GM12878 (cell line): ENCODE results near the gene ADAM20. TPM values are rescaled to one million over a fixed set of nuclear protein-coding genes. Genes with fewer than 3 reads are reported as not detected.

Source experiments
- ATAC-seq: fragments of 200-7000 bp; cut with Tn5 transposase; 3 replicates; pipeline ENCODE4 v1.9.1; 2020; ENCODE audit warnings: mild to moderate bottlenecking, moderate library complexity
- BruUV-seq: library from RNA; stranded (reverse); fragments of 400-500 nt; replicated peaks from 2 replicates; lab custom pipeline; 2021; lab: Mats Ljungman, UMichigan
- CTCF ChIA-PET: fragments of 300-600 bp; sonication (Branson Sonifier 250); formaldehyde crosslinking; extraction: SDS; loops from one replicate; lab custom pipeline; 2021; ENCODE audit warnings: inconsistent platforms; lab: Yijun Ruan, JAX
- POLR2A ChIA-PET: fragments of 350-600 bp; formaldehyde crosslinking; extraction: SDS; loops from one replicate; lab custom pipeline; 2021; ENCODE audit warnings: inconsistent platforms; lab: Charles Lee
- RAD21 ChIA-PET: fragments of 300-600 bp; sonication (Branson Sonifier 250); formaldehyde crosslinking; loops from one replicate; lab custom pipeline; 2023; ENCODE audit warnings: antibody characterized with exemption; ENCODE audit not compliant: unreplicated experiment; lab: Charles Lee
- SMC1A ChIA-PET: fragments of 300-600 bp; sonication (Branson Sonifier 250); formaldehyde crosslinking; loops from one replicate; lab custom pipeline; 2023; ENCODE audit not compliant: unreplicated experiment, uncharacterized antibody; lab: Charles Lee
- DNase-seq: peaks from one replicate; pipeline ENCODE4 v3.0.0-alpha.2; 2011; ENCODE audit warnings: low read depth, low spot score
- FAIRE-seq: peaks from 3 replicates; lab custom pipeline; 2011; peaks lifted over from hg19 to GRCh38; lab: Jason Lieb, UNC
- H2AFZ ChIP-seq: 2 replicates; pipeline ENCODE4 v1.6.0; 2011; ENCODE audit warnings: low read depth, low read length, control low read depth; ENCODE audit not compliant: control insufficient read depth
- H3K27ac ChIP-seq: 2 replicates; pipeline ENCODE4 v1.5.1; 2011; ENCODE audit warnings: control low read depth; ENCODE audit not compliant: control insufficient read depth, insufficient read depth
- H3K27me3 ChIP-seq, 2 experiments: replicated peaks in 1 of 2; 2 replicates each; pipeline versions ENCODE4 v1.6.0 to v1.6.1; 2011; ENCODE audit warnings: low read length in 1 of 2; ENCODE audit not compliant: control insufficient read depth in 2 of 2, insufficient read depth in 2 of 2
- H3K36me3 ChIP-seq, 2 experiments: 2 replicates each; pipeline ENCODE4 v1.5.1; 2011; ENCODE audit warnings: low read length in 1 of 2; ENCODE audit not compliant: control insufficient read depth in 2 of 2, insufficient read depth in 2 of 2
- H3K4me1 ChIP-seq: 2 replicates; pipeline ENCODE4 v1.6.1; 2011; ENCODE audit warnings: mild to moderate bottlenecking, low read length, moderate library complexity, mixed read lengths; ENCODE audit not compliant: control insufficient read depth, insufficient read depth
- H3K4me2 ChIP-seq: 2 replicates; pipeline ENCODE4 v1.6.0; 2011; ENCODE audit warnings: control low read depth; ENCODE audit not compliant: control insufficient read depth, insufficient read depth
- H3K4me3 ChIP-seq: fragments of 200-600 bp; sonication (generic); 2 replicates; pipeline ENCODE4 v1.5.1; 2016
- H3K79me2 ChIP-seq: 2 replicates; pipeline ENCODE4 v1.6.0; 2011; ENCODE audit warnings: low read length; ENCODE audit not compliant: control insufficient read depth, insufficient read depth
- H3K9ac ChIP-seq: 2 replicates; pipeline ENCODE4 v1.8.0; 2011; ENCODE audit warnings: low read length, control low read depth, mixed read lengths; ENCODE audit not compliant: control insufficient read depth, insufficient read depth
- H3K9me3 ChIP-seq: replicated peaks from 3 replicates; pipeline ENCODE4 v1.5.1; 2011; ENCODE audit warnings: mild to moderate bottlenecking, low read length; ENCODE audit not compliant: control insufficient read depth, insufficient read depth
- H4K20me1 ChIP-seq: 2 replicates; pipeline ENCODE4 v1.6.0; 2011; ENCODE audit not compliant: control insufficient read depth, insufficient read depth
- CBX3 ChIP-seq: fragments of 200-600 bp; sonication (generic); IDR thresholded peaks from 2 replicates; pipeline ENCODE4 v1.6.1; 2016; ENCODE audit warnings: low read depth, borderline replicate concordance
- CEBPB ChIP-seq, 2 experiments: fragments of 150-350 bp in 1 of 2; IDR thresholded peaks; 2 replicates each; pipeline ENCODE4 v1.6.1; 2012 to 2014; ENCODE audit warnings: low read depth in 2 of 2, low read length in 2 of 2, borderline replicate concordance in 1 of 2, inconsistent platforms in 1 of 2
- MAX ChIP-seq: IDR thresholded peaks from 2 replicates; pipeline ENCODE4 v1.6.1; 2012; ENCODE audit warnings: low read depth, low read length, improper control_type of control experiment
- MLLT1 ChIP-seq: fragments of 450-650 bp; IDR thresholded peaks from 2 replicates; pipeline ENCODE4 v1.6.1; 2016; ENCODE audit warnings: mild to moderate bottlenecking
- PAX8 ChIP-seq: fragments of 450-650 bp; IDR thresholded peaks from 2 replicates; pipeline ENCODE4 v1.6.1; 2017; ENCODE audit warnings: mild to moderate bottlenecking, moderate library complexity
- POLR2AphosphoS5 ChIP-seq: IDR thresholded peaks from 2 replicates; pipeline ENCODE4 v1.6.1; 2011; ENCODE audit warnings: mild to moderate bottlenecking, low read length, inconsistent platforms
- TCF12 ChIP-seq: IDR thresholded peaks from 2 replicates; pipeline ENCODE4 v1.6.1; 2011; ENCODE audit warnings: low read depth, mild to moderate bottlenecking, low read length
- ZNF592 ChIP-seq: fragments of 450-650 bp; IDR thresholded peaks from 2 replicates; pipeline ENCODE4 v1.6.1; 2017; ENCODE audit warnings: mild to moderate bottlenecking, moderate library complexity
- ZSCAN29 ChIP-seq: fragments of 450-650 bp; IDR thresholded peaks from 2 replicates; pipeline ENCODE4 v1.6.1; 2017; ENCODE audit warnings: mild to moderate bottlenecking, moderate library complexity
- WGBS: methylation state at CpG from one replicate; pipeline ENCODE4 v1.1.6; 2016; ENCODE audit warnings: low lambda C conversion rate; ENCODE audit not compliant: insufficient replicate concordance, insufficient coverage; ENCODE audit errors: missing lambda C conversion rate; 5-methylcytosine and 5-hydroxymethylcytosine counted together
- in situ Hi-C: fragments of 300-500 bp; cut with MboI; formaldehyde crosslinking; loops from 9 replicates; pipeline ENCODE4 v1.14.3; 2018; ENCODE audit warnings: mixed read lengths
- intact Hi-C: fragments of 100-400 bp; cut with micrococcal nuclease; formaldehyde crosslinking; loops from one replicate; pipeline ENCODE4 v1.14.2; 2022; ENCODE audit not compliant: unreplicated experiment
- polyA plus RNA-seq, 11 experiments: library from polyadenylated mRNA; depleted of rRNA in 4 of 11; unstranded in 6 of 11; stranded (reverse) in 5 of 11; fragments of >200 nt; fragmentation: Nextera tagmentation in 4 of 11; fragmentation: Illumina TruSeq in 1 of 11; extraction: Ambion mirVana in 4 of 11; extraction: Trizol in 1 of 11; gene quantifications; 1 replicate in 1 of 11; 2 replicates in 10 of 11; pipeline versions ENCODE4 v1.2.1 to v1.2.3, GENCODE V29; 2011 to 2016; ENCODE audit warnings: inconsistent platforms in 2 of 11, missing spikeins in 2 of 11, low read depth in 1 of 11
- total RNA-seq, 4 experiments: library from RNA; depleted of rRNA in 3 of 4; stranded (reverse); fragments of >200 nt in 3 of 4; fragmentation: Illumina TruSeq in 1 of 4; extraction: Trizol in 1 of 4; gene quantifications; 2 replicates each; pipeline versions ENCODE4 v1.2.1 to v1.2.3, GENCODE V29; 2013 to 2021
- TF ChIP-seq, protein P1 (sequence below): fragments of 450-650 bp; IDR thresholded peaks from 2 replicates; pipeline ENCODE4 v1.6.1; 2017; ENCODE audit warnings: mild to moderate bottlenecking

ADAM20 gene
- total and polyA plus RNA-seq, 10 of the 15 experiments (the other 5 are each of a cell fraction or from before 2014, with no cell fraction given) = 0.04 to 0.34 (median 0.10) TPM; not detected in 3

GRCh38 chr14:70555890-70556289 lies 21.1 kb upstream of the ADAM20 start (continued):
- TF ChIP-seq POLR2AphosphoS5 = no peak
- no peak for TF ChIP-seq MAX
- TF ChIP-seq, all 136 proteins: peak for 0

GRCh38 chr14:70538087-70538486 lies 3.3 kb upstream of the ADAM20 start:
- Histone ChIP-seq H3K36me3 (no peaks in the 10 kb centered on the region), H2AFZ (no peak overlapping the region), H3K27me3 (no peaks in the 10 kb centered on the region), H4K20me1 (no peaks in the 10 kb centered on the region), H3K4me3 (no peak overlapping the region), H3K9ac (no peak overlapping the region), H3K9me3 (no peaks in the 10 kb centered on the region), H3K4me2 (no peak overlapping the region), H3K79me2 (no peaks in the 10 kb centered on the region), H3K27ac (no peak overlapping the region), H3K4me1 (peaks cover 3% of the 10 kb centered on the region)
- ATAC-seq = no peak
- ChIA-PET POLR2A (no interaction called here), SMC1A (no interaction called here), CTCF (no interaction called here), RAD21 (interaction anchor here (0.6 kb wide), 1 partner anchor 351 kb away, joined by 3 read pairs; no protein-coding TSS in a partner anchor)
- FAIRE-seq = no peak
- 56% methylated on average over 5 of the region's 5 CpGs for WGBS
- intact Hi-C loops = no loop called here
- no peak for DNase-seq
- TF ChIP-seq, protein P1, sequence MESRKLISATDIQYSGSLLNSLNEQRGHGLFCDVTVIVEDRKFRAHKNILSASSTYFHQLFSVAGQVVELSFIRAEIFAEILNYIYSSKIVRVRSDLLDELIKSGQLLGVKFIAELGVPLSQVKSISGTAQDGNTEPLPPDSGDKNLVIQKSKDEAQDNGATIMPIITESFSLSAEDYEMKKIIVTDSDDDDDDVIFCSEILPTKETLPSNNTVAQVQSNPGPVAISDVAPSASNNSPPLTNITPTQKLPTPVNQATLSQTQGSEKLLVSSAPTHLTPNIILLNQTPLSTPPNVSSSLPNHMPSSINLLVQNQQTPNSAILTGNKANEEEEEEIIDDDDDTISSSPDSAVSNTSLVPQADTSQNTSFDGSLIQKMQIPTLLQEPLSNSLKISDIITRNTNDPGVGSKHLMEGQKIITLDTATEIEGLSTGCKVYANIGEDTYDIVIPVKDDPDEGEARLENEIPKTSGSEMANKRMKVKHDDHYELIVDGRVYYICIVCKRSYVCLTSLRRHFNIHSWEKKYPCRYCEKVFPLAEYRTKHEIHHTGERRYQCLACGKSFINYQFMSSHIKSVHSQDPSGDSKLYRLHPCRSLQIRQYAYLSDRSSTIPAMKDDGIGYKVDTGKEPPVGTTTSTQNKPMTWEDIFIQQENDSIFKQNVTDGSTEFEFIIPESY = no peak
- no peak for TF ChIP-seq CEBPB (IDR thresholded peaks at IDR 0.05; ENCODE audit: borderline replicate concordance in 1 of 2, low read depth in 2 of 2, low read length in 2 of 2)
- no peak for TF ChIP-seq ZSCAN29
- no peak for TF ChIP-seq ZNF592
- no peak for TF ChIP-seq CBX3
- no peak for TF ChIP-seq MLLT1
- no peak for TF ChIP-seq TCF12
- TF ChIP-seq PAX8 = no peak
- no TSS peak for BruUV-seq
- in situ Hi-C loops = no loop called here
